DOHH2 (cell line): ENCODE data around the gene GAS5.

Experiments
- H3F3A ChIP-seq: fragments of 200-600 bp; sonication (generic), shearing (Covaris generic); 2 replicates; pipeline ENCODE4 v1.6.0; 2016; ENCODE audit warnings: antibody characterized with exemption, mild to moderate bottlenecking; ENCODE audit not compliant: control insufficient read depth, insufficient read depth
- H3K27ac ChIP-seq: fragments of 200-600 bp; sonication (generic); 2 replicates; pipeline ENCODE4 v1.5.1; 2014; ENCODE audit warnings: low read depth, mild to moderate bottlenecking, low read length, moderate library complexity
- H3K27me3 ChIP-seq: fragments of 200-600 bp; sonication (generic); 2 replicates; pipeline ENCODE4 v1.6.1; 2014; ENCODE audit warnings: mild to moderate bottlenecking, low read length, mixed read lengths; ENCODE audit not compliant: control insufficient read depth
- H3K36me3 ChIP-seq: fragments of 200-600 bp; sonication (generic); 2 replicates; pipeline ENCODE4 v1.6.1; 2014; ENCODE audit warnings: mild to moderate bottlenecking, low read length, moderate library complexity, mixed read lengths; ENCODE audit not compliant: control insufficient read depth
- H3K4me1 ChIP-seq: fragments of 200-600 bp; sonication (generic); 2 replicates; pipeline ENCODE4 v1.6.1; 2014; ENCODE audit warnings: mild to moderate bottlenecking, low read length, mixed read lengths; ENCODE audit not compliant: control insufficient read depth
- H3K4me2 ChIP-seq: fragments of 200-600 bp; sonication (generic); 2 replicates; pipeline ENCODE4 v1.6.0; 2014; ENCODE audit warnings: mild to moderate bottlenecking, low read length, moderate library complexity
- H3K4me3 ChIP-seq: fragments of 200-600 bp; sonication (generic); 2 replicates; pipeline ENCODE4 v1.5.1; 2014; ENCODE audit warnings: mild to moderate bottlenecking, low read length, mixed read lengths
- H3K79me2 ChIP-seq: fragments of 200-600 bp; sonication (generic); 2 replicates; pipeline ENCODE4 v1.6.1; 2014; ENCODE audit warnings: mild to moderate bottlenecking, low read length, mixed read lengths; ENCODE audit not compliant: control insufficient read depth
- H3K9me2 ChIP-seq: fragments of 200-600 bp; sonication (generic); replicated peaks from 2 replicates; pipeline ENCODE4 v1.6.1; 2014; ENCODE audit warnings: mild to moderate bottlenecking, low read length, mixed read lengths; ENCODE audit not compliant: control insufficient read depth
- H3K9me3 ChIP-seq: fragments of 200-600 bp; sonication (generic); 2 replicates; pipeline ENCODE4 v1.6.1; 2014; ENCODE audit warnings: antibody characterized with exemption, low read length, mixed read lengths; ENCODE audit not compliant: control insufficient read depth, insufficient read depth
- H4K20me1 ChIP-seq: fragments of 200-600 bp; sonication (generic); 2 replicates; pipeline ENCODE4 v1.6.0; 2014; ENCODE audit warnings: low read depth, mild to moderate bottlenecking, antibody characterized with exemption, low read length, moderate library complexity; ENCODE audit not compliant: control insufficient read depth, insufficient read depth
- EZH2phosphoT487 ChIP-seq: fragments of 200-600 bp; sonication (generic); IDR thresholded peaks from 2 replicates; pipeline ENCODE4 v1.6.1; 2017; ENCODE audit warnings: borderline replicate concordance, mild to moderate bottlenecking, antibody characterized with exemption, low read length, moderate library complexity, mixed read lengths
- TF ChIP-seq, protein P1 (sequence below): fragments of 200-600 bp; sonication (generic); IDR thresholded peaks from one replicate; pipeline ENCODE4 v1.5.1; 2014; ENCODE audit warnings: antibody characterized with exemption, mild to moderate bottlenecking, low read depth, low read length; ENCODE audit not compliant: poor library complexity, severe bottlenecking

GAS5 gene

GRCh38 chr1:173894189-173894588 is 26.4 kb upstream of the GAS5 start:
- Histone ChIP-seq H3K4me2 (no peak overlapping the region), H3K27ac (no peak overlapping the region), H3K4me1 (peaks cover 16% of the 10 kb centered on the region), H3K36me3 (peaks cover under 1% of the 10 kb centered on the region; the same call in 1 of the 2 replicates), H3K4me3 (no peak overlapping the region), H3K9me2 (no peaks in the 10 kb centered on the region; the same call in 1 of the 2 replicates), H3K27me3 (no peaks in the 10 kb centered on the region), H3K9me3 (no peaks in the 10 kb centered on the region), H4K20me1 (no peaks in the 10 kb centered on the region), H3F3A (no peaks in the 10 kb centered on the region), H3K79me2 (no peaks in the 10 kb centered on the region)
- no peak for TF ChIP-seq EZH2phosphoT487
- TF ChIP-seq, protein P1, sequence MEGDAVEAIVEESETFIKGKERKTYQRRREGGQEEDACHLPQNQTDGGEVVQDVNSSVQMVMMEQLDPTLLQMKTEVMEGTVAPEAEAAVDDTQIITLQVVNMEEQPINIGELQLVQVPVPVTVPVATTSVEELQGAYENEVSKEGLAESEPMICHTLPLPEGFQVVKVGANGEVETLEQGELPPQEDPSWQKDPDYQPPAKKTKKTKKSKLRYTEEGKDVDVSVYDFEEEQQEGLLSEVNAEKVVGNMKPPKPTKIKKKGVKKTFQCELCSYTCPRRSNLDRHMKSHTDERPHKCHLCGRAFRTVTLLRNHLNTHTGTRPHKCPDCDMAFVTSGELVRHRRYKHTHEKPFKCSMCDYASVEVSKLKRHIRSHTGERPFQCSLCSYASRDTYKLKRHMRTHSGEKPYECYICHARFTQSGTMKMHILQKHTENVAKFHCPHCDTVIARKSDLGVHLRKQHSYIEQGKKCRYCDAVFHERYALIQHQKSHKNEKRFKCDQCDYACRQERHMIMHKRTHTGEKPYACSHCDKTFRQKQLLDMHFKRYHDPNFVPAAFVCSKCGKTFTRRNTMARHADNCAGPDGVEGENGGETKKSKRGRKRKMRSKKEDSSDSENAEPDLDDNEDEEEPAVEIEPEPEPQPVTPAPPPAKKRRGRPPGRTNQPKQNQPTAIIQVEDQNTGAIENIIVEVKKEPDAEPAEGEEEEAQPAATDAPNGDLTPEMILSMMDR, result no peak

- TF ChIP-seq, protein P1, result no peak
- no peak for TF ChIP-seq EZH2phosphoT487
- no peaks in the 10 kb centered on the region for H4K20me1 ChIP-seq
- no peak overlapping the region for H3K4me2 ChIP-seq
- no peaks in the 10 kb centered on the region for H3K27me3 ChIP-seq
- no peaks in the 10 kb centered on the region; the same call in 1 of the 2 replicates for H3K9me2 ChIP-seq
- peaks cover 3% of the 10 kb centered on the region; the same call in 1 of the 2 replicates for H3K36me3 ChIP-seq
- no peak overlapping the region for H3K27ac ChIP-seq
- H3F3A ChIP-seq, result no peaks in the 10 kb centered on the region
- H3K4me3 ChIP-seq, result no peak overlapping the region
- peaks cover 16% of the 10 kb centered on the region for H3K4me1 ChIP-seq
- no peaks in the 10 kb centered on the region for H3K9me3 ChIP-seq
- no peaks in the 10 kb centered on the region for H3K79me2 ChIP-seq
These were observed 25.8 kb upstream of the GAS5 start for GRCh38 chr1:173893611-173894010.

GRCh38 chr1:173889885-173890284 is 22.1 kb upstream of the GAS5 start:
- Histone ChIP-seq H4K20me1 (no peaks in the 10 kb centered on the region), H3K4me1 (no peaks in the 10 kb centered on the region)
- TF ChIP-seq EZH2phosphoT487, result no peak
- TF ChIP-seq, protein P1, result no peak

More at GRCh38 chr1:173889885-173890284, 22.1 kb upstream of the GAS5 start:
- Histone ChIP-seq H3K79me2 (no peaks in the 10 kb centered on the region), H3K36me3 (peaks cover 18% of the 10 kb centered on the region), H3K4me2 (no peak overlapping the region), H3K27ac (no peak overlapping the region), H3K9me3 (no peaks in the 10 kb centered on the region), H3K9me2 (no peaks in the 10 kb centered on the region; the same call in 1 of the 2 replicates), H3F3A (no peaks in the 10 kb centered on the region), H3K4me3 (no peak overlapping the region), H3K27me3 (no peaks in the 10 kb centered on the region)
